ENCODE measurements around the gene STK32B.
"Not testable (repeated sequence)": the region's sequence is repeated elsewhere in the genome, so short reads cannot be mapped to it uniquely, and the experiment has no call there.

The STK32B gene

GRCh38 chr4:5278213-5278612, 226.9 kb downstream of the STK32B start:
- Histone ChIP-seq H3K27me3 (ENCODE audit: control insufficient read depth in 1 of 2, insufficient read depth in 2 of 2, low read length in 2 of 2) (no peaks in the 10 kb centered on the region), H3K36me3 (ENCODE audit: insufficient read depth, low read length) (no peaks in the 10 kb centered on the region), H3K9ac (ENCODE audit: low read length) (no peak overlapping the region), H3K9me3 (ENCODE audit: low read length) (no peaks in the 10 kb centered on the region), H3K4me3 (ENCODE audit: low read depth in 1 of 2, low read length in 2 of 2) (no peak overlapping the region), H3K27ac (ENCODE audit: low read depth, low read length) (no peak overlapping the region), H3K4me1 (ENCODE audit: insufficient read depth, low read length) (no peaks in the 10 kb centered on the region)

- not testable (repeated sequence) for H3K27me3 ChIP-seq (ENCODE audit: control insufficient read depth in 1 of 2, insufficient read depth in 2 of 2, low read length in 2 of 2); H3K9me3 ChIP-seq (ENCODE audit: low read length); H3K4me1 ChIP-seq (ENCODE audit: insufficient read depth, low read length); H3K36me3 ChIP-seq (ENCODE audit: insufficient read depth, low read length); H3K4me3 ChIP-seq (ENCODE audit: low read depth in 1 of 2, low read length in 2 of 2); H3K27ac ChIP-seq (ENCODE audit: low read depth, low read length); H3K9ac ChIP-seq (ENCODE audit: low read length)
Measured at GRCh38 chr4:5280069-5280468, 228.8 kb downstream of the STK32B start.

GRCh38 chr4:5280828-5281227, 229.5 kb downstream of the STK32B start:
- Histone ChIP-seq H3K27me3 (ENCODE audit: control insufficient read depth in 1 of 2, insufficient read depth in 2 of 2, low read length in 2 of 2) (no peaks in the 10 kb centered on the region), H3K27ac (ENCODE audit: low read depth, low read length) (no peak overlapping the region), H3K36me3 (ENCODE audit: insufficient read depth, low read length) (no peaks in the 10 kb centered on the region), H3K9ac (ENCODE audit: low read length) (no peak overlapping the region), H3K4me3 (ENCODE audit: low read depth in 1 of 2, low read length in 2 of 2) (no peak overlapping the region), H3K9me3 (ENCODE audit: low read length) (no peaks in the 10 kb centered on the region), H3K4me1 (ENCODE audit: insufficient read depth, low read length) (no peaks in the 10 kb centered on the region)

DNA sequence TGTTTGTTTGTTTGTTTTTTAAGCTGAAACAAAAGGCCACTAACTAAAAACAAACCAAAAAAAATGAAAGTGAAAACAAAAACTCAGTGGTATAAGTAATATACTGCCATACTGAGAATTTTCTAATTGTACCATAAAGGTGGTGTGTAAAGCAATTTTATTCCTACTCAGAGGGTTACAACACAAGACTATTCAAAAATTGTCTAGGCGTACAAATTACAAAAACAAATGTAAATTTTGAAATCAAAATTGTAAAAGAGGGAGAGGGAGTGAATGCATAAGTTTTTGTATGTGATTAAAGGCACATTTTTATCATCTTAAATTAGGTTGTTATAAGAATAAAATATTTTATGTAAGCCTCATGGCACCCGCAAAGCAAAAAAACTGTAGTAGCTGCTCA, 232.6 kb downstream of the STK32B start:
- Histone ChIP-seq H3K36me3 (ENCODE audit: insufficient read depth, low read length) (no peaks in the 10 kb centered on the region), H3K9ac (ENCODE audit: low read length) (no peak overlapping the region), H3K4me1 (ENCODE audit: insufficient read depth, low read length) (no peaks in the 10 kb centered on the region), H3K27me3 (ENCODE audit: control insufficient read depth in 1 of 2, insufficient read depth in 2 of 2, low read length in 2 of 2) (no peaks in the 10 kb centered on the region), H3K27ac (ENCODE audit: low read depth, low read length) (no peak overlapping the region), H3K4me3 (ENCODE audit: low read depth in 1 of 2, low read length in 2 of 2) (no peak overlapping the region), H3K9me3 (ENCODE audit: low read length) (no peaks in the 10 kb centered on the region)

GRCh38 chr4:5284517-5284916, 233.2 kb downstream of the STK32B start:
- H3K9me3 ChIP-seq (ENCODE audit: low read length), result no peaks in the 10 kb centered on the region
- H3K4me3 ChIP-seq (ENCODE audit: low read depth in 1 of 2, low read length in 2 of 2), result no peak overlapping the region
- H3K27ac ChIP-seq (ENCODE audit: low read depth, low read length), result no peak overlapping the region
- no peaks in the 10 kb centered on the region for H3K36me3 ChIP-seq (ENCODE audit: insufficient read depth, low read length)
- no peaks in the 10 kb centered on the region for H3K4me1 ChIP-seq (ENCODE audit: insufficient read depth, low read length)
- H3K9ac ChIP-seq (ENCODE audit: low read length), result no peak overlapping the region
- H3K27me3 ChIP-seq (ENCODE audit: control insufficient read depth in 1 of 2, insufficient read depth in 2 of 2, low read length in 2 of 2), result no peaks in the 10 kb centered on the region

DNA sequence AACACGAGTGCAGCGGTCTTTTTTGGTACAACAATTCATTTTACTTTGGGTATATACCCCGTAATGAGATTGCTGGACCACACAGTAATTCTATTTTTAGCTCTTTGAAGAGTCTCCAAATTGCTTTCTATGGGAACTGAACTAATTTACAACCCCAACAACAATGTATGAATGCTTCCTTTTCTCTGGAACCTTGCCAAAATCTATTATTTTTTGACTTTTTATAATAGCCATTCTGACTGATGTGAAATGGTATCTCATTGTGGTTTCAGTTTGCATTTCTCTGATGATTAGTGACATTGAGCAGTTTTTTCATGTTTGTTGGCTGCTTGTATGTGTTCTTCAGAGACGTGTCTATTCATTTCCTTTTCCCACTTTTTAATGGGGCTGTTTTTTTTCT, 240.8 kb downstream of the STK32B start:
- Histone ChIP-seq H3K4me1 (ENCODE audit: insufficient read depth, low read length) (no peaks in the 10 kb centered on the region), H3K27ac (ENCODE audit: low read depth, low read length) (no peak overlapping the region), H3K36me3 (ENCODE audit: insufficient read depth, low read length) (no peaks in the 10 kb centered on the region), H3K27me3 (ENCODE audit: control insufficient read depth in 1 of 2, insufficient read depth in 2 of 2, low read length in 2 of 2) (no peaks in the 10 kb centered on the region), H3K9ac (ENCODE audit: low read length) (no peak overlapping the region), H3K4me3 (ENCODE audit: low read depth in 1 of 2, low read length in 2 of 2) (no peak overlapping the region), H3K9me3 (ENCODE audit: low read length) (no peaks in the 10 kb centered on the region)

DNA sequence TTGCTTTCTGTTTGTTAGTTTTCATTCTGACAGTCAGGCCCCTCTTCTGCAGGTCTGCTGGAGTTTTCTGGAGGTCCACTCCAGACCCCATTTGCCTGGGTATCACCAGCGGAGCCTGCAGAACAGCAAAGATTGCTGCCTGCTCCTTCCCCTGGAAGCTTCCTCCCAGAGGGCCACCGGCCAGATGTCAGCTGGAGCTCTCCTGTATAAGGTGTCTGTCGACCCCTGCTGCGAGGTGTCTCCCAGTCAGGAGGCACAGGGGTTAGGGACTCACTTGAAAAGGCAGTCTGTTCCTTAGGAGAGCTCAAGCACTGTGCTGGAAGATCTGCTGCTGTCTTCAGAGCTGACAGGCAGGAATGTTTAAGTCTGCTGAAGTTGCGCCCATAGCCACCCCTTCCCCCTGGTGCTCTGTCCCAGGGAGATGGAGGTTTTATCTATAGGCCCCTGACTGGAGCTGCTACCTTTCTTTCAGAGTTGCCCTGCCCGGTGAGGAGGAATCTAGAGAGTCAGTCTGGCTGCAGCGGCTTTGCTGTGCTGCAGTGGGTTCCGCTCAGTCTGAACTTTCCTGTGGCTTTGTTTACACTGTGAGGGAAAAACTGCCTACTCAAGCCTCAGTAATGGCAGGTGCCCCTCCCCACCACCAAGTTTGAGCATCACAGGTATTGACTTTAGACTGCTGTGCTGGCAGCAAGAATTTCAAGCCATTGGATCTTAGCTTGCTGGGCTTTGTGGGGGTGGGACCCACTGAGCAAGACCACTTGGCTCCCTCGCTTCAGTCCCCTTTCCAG, 246.9 kb downstream of the STK32B start:
- H3K4me1 ChIP-seq (ENCODE audit: insufficient read depth, low read length); H3K4me3 ChIP-seq (ENCODE audit: low read depth in 1 of 2, low read length in 2 of 2); H3K27me3 ChIP-seq (ENCODE audit: control insufficient read depth in 1 of 2, insufficient read depth in 2 of 2, low read length in 2 of 2); H3K9ac ChIP-seq (ENCODE audit: low read length); H3K36me3 ChIP-seq (ENCODE audit: insufficient read depth, low read length); H3K27ac ChIP-seq (ENCODE audit: low read depth, low read length); H3K9me3 ChIP-seq (ENCODE audit: low read length): not testable (repeated sequence)

GRCh38 chr4:5300283-5300682, 249.0 kb downstream of the STK32B start:
- Histone ChIP-seq H3K4me3 (ENCODE audit: low read depth in 1 of 2, low read length in 2 of 2) (no peak overlapping the region), H3K27me3 (ENCODE audit: control insufficient read depth in 1 of 2, insufficient read depth in 2 of 2, low read length in 2 of 2) (no peaks in the 10 kb centered on the region), H3K36me3 (ENCODE audit: insufficient read depth, low read length) (no peaks in the 10 kb centered on the region), H3K9me3 (ENCODE audit: low read length) (no peaks in the 10 kb centered on the region), H3K27ac (ENCODE audit: low read depth, low read length) (no peak overlapping the region), H3K9ac (ENCODE audit: low read length) (no peak overlapping the region), H3K4me1 (ENCODE audit: insufficient read depth, low read length) (no peaks in the 10 kb centered on the region)

DNA sequence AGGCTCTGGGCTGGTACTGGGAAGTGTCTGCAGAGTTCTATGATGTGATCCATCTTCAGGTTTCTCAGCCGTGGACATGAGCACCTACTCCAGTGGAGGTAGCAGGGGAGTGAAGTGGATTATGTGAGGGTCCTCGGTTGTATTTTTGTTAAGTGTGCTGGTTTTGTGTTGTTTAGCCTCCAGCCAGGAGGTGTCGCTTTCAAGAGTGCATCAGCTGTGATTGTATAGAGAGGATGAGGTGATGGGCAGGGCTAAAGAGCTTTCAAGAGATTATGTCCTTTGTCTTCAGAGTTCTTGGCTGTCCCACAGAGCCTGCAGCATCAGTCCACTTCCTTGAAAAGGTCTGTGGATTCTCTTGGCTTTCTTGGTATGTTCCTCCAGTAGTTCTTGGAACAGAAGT, 256.6 kb downstream of the STK32B start:
- no peak overlapping the region for H3K4me3 ChIP-seq (ENCODE audit: low read depth in 1 of 2, low read length in 2 of 2)
- no peaks in the 10 kb centered on the region for H3K4me1 ChIP-seq (ENCODE audit: insufficient read depth, low read length)
- no peak overlapping the region for H3K9ac ChIP-seq (ENCODE audit: low read length)
- peaks cover 4% of the 10 kb centered on the region for H3K9me3 ChIP-seq (ENCODE audit: low read length)
- H3K27ac ChIP-seq (ENCODE audit: low read depth, low read length), result no peak overlapping the region
- no peaks in the 10 kb centered on the region for H3K36me3 ChIP-seq (ENCODE audit: insufficient read depth, low read length)
- H3K27me3 ChIP-seq (ENCODE audit: control insufficient read depth in 1 of 2, insufficient read depth in 2 of 2, low read length in 2 of 2), result no peaks in the 10 kb centered on the region

DNA sequence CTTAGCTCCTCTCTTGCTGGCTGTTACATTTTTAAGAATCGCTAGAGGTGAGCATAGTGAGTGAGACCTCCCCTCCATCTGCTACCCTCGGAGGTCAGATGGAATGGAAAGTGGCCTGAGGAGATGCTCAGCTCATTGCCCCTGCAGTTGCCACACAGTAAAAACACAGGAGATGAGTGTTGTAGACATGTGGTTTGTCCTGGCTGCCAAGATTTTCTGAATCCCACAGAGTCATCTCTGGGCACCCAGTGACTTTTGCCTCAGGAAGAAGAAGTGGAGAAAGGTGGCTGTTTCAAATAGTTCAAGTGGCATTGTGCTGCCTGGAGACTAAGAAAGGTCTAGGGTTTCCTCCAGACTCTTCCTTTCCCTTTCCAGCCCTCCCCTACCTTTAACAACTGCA, 271.0 kb downstream of the STK32B start:
- H3K9ac ChIP-seq (ENCODE audit: low read length), result no peak overlapping the region
- no peak overlapping the region for H3K27ac ChIP-seq (ENCODE audit: low read depth, low read length)
- H3K27me3 ChIP-seq (ENCODE audit: control insufficient read depth in 1 of 2, insufficient read depth in 2 of 2, low read length in 2 of 2), result no peaks in the 10 kb centered on the region
- H3K36me3 ChIP-seq (ENCODE audit: insufficient read depth, low read length), result no peaks in the 10 kb centered on the region
- no peaks in the 10 kb centered on the region for H3K9me3 ChIP-seq (ENCODE audit: low read length)
- no peaks in the 10 kb centered on the region for H3K4me1 ChIP-seq (ENCODE audit: insufficient read depth, low read length)
- no peak overlapping the region for H3K4me3 ChIP-seq (ENCODE audit: low read depth in 1 of 2, low read length in 2 of 2)

- no peaks in the 10 kb centered on the region for H3K9me3 ChIP-seq (ENCODE audit: low read length)
- H3K27me3 ChIP-seq (ENCODE audit: control insufficient read depth in 1 of 2, insufficient read depth in 2 of 2, low read length in 2 of 2), result no peaks in the 10 kb centered on the region
- H3K4me1 ChIP-seq (ENCODE audit: insufficient read depth, low read length), result no peaks in the 10 kb centered on the region
- no peak overlapping the region for H3K9ac ChIP-seq (ENCODE audit: low read length)
- H3K27ac ChIP-seq (ENCODE audit: low read depth, low read length), result no peak overlapping the region
- H3K4me3 ChIP-seq (ENCODE audit: low read depth in 1 of 2, low read length in 2 of 2), result peak overlapping the region in 1 of 2 donors; percentile 4
- H3K36me3 ChIP-seq (ENCODE audit: insufficient read depth, low read length), result no peaks in the 10 kb centered on the region
Measured at GRCh38 chr4:5330339-5330989, 279.2 kb downstream of the STK32B start.

GRCh38 chr4:5337731-5338130, 286.5 kb downstream of the STK32B start:
- Histone ChIP-seq H3K27ac (ENCODE audit: low read depth, low read length) (no peak overlapping the region), H3K36me3 (ENCODE audit: insufficient read depth, low read length) (no peaks in the 10 kb centered on the region), H3K27me3 (ENCODE audit: control insufficient read depth in 1 of 2, insufficient read depth in 2 of 2, low read length in 2 of 2) (no peaks in the 10 kb centered on the region), H3K9me3 (ENCODE audit: low read length) (no peaks in the 10 kb centered on the region), H3K4me3 (ENCODE audit: low read depth in 1 of 2, low read length in 2 of 2) (no peak overlapping the region), H3K9ac (ENCODE audit: low read length) (no peak overlapping the region), H3K4me1 (ENCODE audit: insufficient read depth, low read length) (no peaks in the 10 kb centered on the region)

All from muscle layer of colon (tissue), 2 donors.